Body of pancreas (tissue), 4 donors: Measurements from ENCODE around the gene MAPK10. TPM values are rescaled to one million over a fixed set of nuclear protein-coding genes. Genes with fewer than 3 reads are reported as not detected.

Experiments
- ATAC-seq: fragments of 150-250 bp; one replicate; pipeline ENCODE4 v1.9.1; 2016
- DNase-seq, 4 donors: peaks; one replicate each; pipeline ENCODE4 v3.0.0-alpha.2; 2019
- H3K27ac ChIP-seq, 4 donors: fragments of 200-600 bp; sonication (generic); 1 replicate in 3 of 4; 2 replicates in 1 of 4; pipeline versions ENCODE4 v1.5.1 to v1.6.1; 2016 to 2019; ENCODE audit warnings: mild to moderate bottlenecking in 1 of 4, mixed read lengths in 1 of 4, moderate library complexity in 1 of 4
- H3K27me3 ChIP-seq, 2 donors: fragments of 200-600 bp; sonication (generic); one replicate each; pipeline ENCODE4 v1.6.0; 2016; ENCODE audit warnings: mild to moderate bottlenecking in 1 of 2
- H3K36me3 ChIP-seq, 2 donors: fragments of 200-600 bp; sonication (generic); replicated peaks in 1 of 2; 2 replicates each; pipeline ENCODE4 v1.5.1; 2016; ENCODE audit warnings: low read depth in 2 of 2; ENCODE audit not compliant: insufficient read depth in 1 of 2
- H3K4me1 ChIP-seq: fragments of 200-600 bp; sonication (generic); one replicate; pipeline ENCODE4 v1.6.0; 2016
- H3K4me3 ChIP-seq, 2 donors: fragments of 200-600 bp; sonication (generic); 1 replicate in 1 of 2; 2 replicates in 1 of 2; pipeline ENCODE4 v1.5.1; 2016 to 2019
- H3K9me3 ChIP-seq, 3 donors: fragments of 200-600 bp; sonication (generic); 1 replicate in 2 of 3; 2 replicates in 1 of 3; pipeline ENCODE4 v1.5.1; 2016
- CTCF ChIP-seq, 7 experiments: fragments of 450-650 bp in 4 of 7; fragments of 200-600 bp in 3 of 7; sonication (generic) in 3 of 7; IDR thresholded peaks; one replicate each; pipeline ENCODE4 v1.5.1; 2016 to 2019; ENCODE audit warnings: antibody characterized with exemption in 7 of 7
- POLR2A ChIP-seq, 3 donors: fragments of 450-650 bp; IDR thresholded peaks; one replicate each; pipeline ENCODE4 v1.6.1; 2016; ENCODE audit warnings: antibody characterized with exemption in 3 of 3, mild to moderate bottlenecking in 2 of 3
- WGBS, 2 donors: methylation state at CpG; one replicate each; pipeline ENCODE4 v1.1.5; 2017; 5-methylcytosine and 5-hydroxymethylcytosine counted together
- intact Hi-C: fragments of 100-400 bp; cut with DNase I; formaldehyde crosslinking; loops from one replicate; pipeline ENCODE4 v1.15.1; 2023
- total RNA-seq, 2 donors: library from RNA; depleted of rRNA; stranded (reverse); fragments of >200 nt; gene quantifications; one replicate each; pipeline ENCODE4 v1.1.0, GENCODE V29; 2016

MAPK10 gene
- total RNA-seq, 2 donors from 2014 or later, result 9.9 to 24.1 TPM

DNA sequence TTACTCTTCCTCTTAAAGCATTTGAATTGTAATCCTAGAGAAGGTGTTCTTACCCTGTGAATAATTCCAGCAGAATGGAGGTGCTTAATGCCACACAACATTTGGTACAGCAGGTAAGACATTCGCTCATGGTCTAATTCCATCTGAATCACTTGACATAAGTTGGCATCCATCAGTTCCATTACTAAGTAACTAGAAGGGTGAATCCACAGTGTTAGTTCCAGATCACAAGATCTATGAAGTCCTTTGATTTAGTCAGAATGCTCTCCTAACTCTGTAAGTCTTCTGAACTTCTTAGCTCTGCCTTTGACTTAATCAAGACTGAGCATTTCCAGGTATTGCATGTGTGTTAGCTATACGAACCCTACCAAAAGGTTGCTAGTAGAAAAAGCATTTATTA, 258.0 kb downstream of the MAPK10 start:
- WGBS, 2 donors, result 89 to 93% methylated on average over 2 of the region's 2 CpGs
- Histone ChIP-seq H3K9me3 (no peaks in the 10 kb centered on the region), H3K36me3 (no peaks in the 10 kb centered on the region), H3K27me3 (no peaks in the 10 kb centered on the region), H3K27ac (no peak overlapping the region), H3K4me3 (no peak overlapping the region), H3K4me1 (no peaks in the 10 kb centered on the region)
- intact Hi-C loops, result no loop called here
- ATAC-seq (no peak), DNase-seq (no peak)
- TF ChIP-seq POLR2A (IDR thresholded peaks at IDR 0.05) (no peak), CTCF (IDR thresholded peaks at IDR 0.05) (no peak)

DNA sequence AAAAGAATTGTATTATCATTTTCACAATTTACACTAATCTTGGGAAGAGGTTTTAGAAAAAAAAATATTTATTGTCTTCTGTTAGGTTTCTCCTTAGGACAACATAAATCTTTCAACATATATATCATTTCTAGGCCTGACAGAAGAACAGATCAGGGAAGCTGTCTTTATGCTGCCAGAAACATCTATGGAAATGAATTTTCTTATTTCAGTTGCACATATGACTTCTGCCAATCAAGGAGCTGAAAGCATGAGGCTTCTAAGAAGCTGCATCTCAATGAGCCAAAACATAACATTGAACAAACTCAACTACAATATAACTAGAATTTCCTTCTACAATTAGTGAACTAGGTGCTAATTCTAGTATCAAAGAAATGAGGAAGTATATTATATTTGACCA, 258.4 kb downstream of the MAPK10 start:
- intact Hi-C loops, result no loop called here
- no peaks in the 10 kb centered on the region for H3K36me3 ChIP-seq
- no peak for ATAC-seq
- no peaks in the 10 kb centered on the region for H3K9me3 ChIP-seq
- H3K4me3 ChIP-seq, result no peak overlapping the region
- TF ChIP-seq POLR2A (IDR thresholded peaks at IDR 0.05), result no peak
- TF ChIP-seq CTCF (IDR thresholded peaks at IDR 0.05), result no peak
- DNase-seq, result no peak
- H3K27ac ChIP-seq, result no peak overlapping the region
- H3K27me3 ChIP-seq, result no peaks in the 10 kb centered on the region
- no peaks in the 10 kb centered on the region for H3K4me1 ChIP-seq

GRCh38 chr4:86100539-86101215, 259.2 kb downstream of the MAPK10 start:
- DNase-seq, result no peak
- H3K4me3 ChIP-seq, result no peak overlapping the region
- H3K36me3 ChIP-seq, result no peaks in the 10 kb centered on the region
- H3K27me3 ChIP-seq, result no peaks in the 10 kb centered on the region
- intact Hi-C loops, result no loop called here
- TF ChIP-seq POLR2A (IDR thresholded peaks at IDR 0.05) (no peak), CTCF (IDR thresholded peaks at IDR 0.05) (no peak)
- WGBS, 2 donors, result 73 to 80% methylated on average over 7 of the region's 7 CpGs
- H3K27ac ChIP-seq, result no peak overlapping the region
- H3K4me1 ChIP-seq, result no peaks in the 10 kb centered on the region
- no peaks in the 10 kb centered on the region for H3K9me3 ChIP-seq
- ATAC-seq, result no peak

DNA sequence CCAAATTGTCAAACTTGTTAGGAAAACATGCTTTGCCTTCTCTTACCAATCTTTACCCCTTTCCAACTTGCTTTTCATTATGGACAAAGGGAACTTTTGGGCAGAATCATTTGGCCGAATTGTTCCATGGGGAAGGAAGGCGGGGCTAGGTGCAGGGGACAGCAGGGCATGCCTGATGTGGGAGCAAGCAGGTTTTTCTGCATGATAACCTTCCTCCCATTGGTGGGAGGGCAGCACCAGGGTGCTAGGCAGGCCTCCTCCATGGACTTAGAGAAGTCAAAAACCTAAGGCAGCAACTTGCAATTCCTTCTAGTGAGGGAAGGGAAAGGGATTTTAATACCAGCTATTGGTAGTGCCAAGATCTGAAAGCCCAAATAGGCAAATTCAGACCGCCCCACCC, 260.5 kb downstream of the MAPK10 start:
- Histone ChIP-seq H3K36me3 (no peaks in the 10 kb centered on the region), H3K27ac (no peak overlapping the region), H3K9me3 (no peaks in the 10 kb centered on the region), H3K27me3 (no peaks in the 10 kb centered on the region), H3K4me1 (no peaks in the 10 kb centered on the region), H3K4me3 (no peak overlapping the region)
- TF ChIP-seq POLR2A (IDR thresholded peaks at IDR 0.05), result no peak
- TF ChIP-seq CTCF (IDR thresholded peaks at IDR 0.05), result no peak
- no peak for DNase-seq
- no peak for ATAC-seq
- intact Hi-C loops, result no loop called here
- 77 to 82% methylated on average over 3 of the region's 3 CpGs for WGBS, 2 donors

- intact Hi-C loops, result no loop called here
- H3K27ac ChIP-seq, result no peak overlapping the region
- WGBS, 2 donors, result 67 to 79% methylated on average over 3 of the region's 3 CpGs
- no peak for DNase-seq
- TF ChIP-seq POLR2A (IDR thresholded peaks at IDR 0.05), result no peak
- TF ChIP-seq CTCF (IDR thresholded peaks at IDR 0.05), result no peak
- H3K36me3 ChIP-seq, result no peaks in the 10 kb centered on the region
- H3K27me3 ChIP-seq, result no peaks in the 10 kb centered on the region
- no peaks in the 10 kb centered on the region for H3K4me1 ChIP-seq
- no peak for ATAC-seq
- no peak overlapping the region for H3K4me3 ChIP-seq
- no peaks in the 10 kb centered on the region for H3K9me3 ChIP-seq
Measured at GRCh38 chr4:86098691-86099090, 261.2 kb downstream of the MAPK10 start.
